Measurements from ENCODE around the gene LCN10.

DNA sequence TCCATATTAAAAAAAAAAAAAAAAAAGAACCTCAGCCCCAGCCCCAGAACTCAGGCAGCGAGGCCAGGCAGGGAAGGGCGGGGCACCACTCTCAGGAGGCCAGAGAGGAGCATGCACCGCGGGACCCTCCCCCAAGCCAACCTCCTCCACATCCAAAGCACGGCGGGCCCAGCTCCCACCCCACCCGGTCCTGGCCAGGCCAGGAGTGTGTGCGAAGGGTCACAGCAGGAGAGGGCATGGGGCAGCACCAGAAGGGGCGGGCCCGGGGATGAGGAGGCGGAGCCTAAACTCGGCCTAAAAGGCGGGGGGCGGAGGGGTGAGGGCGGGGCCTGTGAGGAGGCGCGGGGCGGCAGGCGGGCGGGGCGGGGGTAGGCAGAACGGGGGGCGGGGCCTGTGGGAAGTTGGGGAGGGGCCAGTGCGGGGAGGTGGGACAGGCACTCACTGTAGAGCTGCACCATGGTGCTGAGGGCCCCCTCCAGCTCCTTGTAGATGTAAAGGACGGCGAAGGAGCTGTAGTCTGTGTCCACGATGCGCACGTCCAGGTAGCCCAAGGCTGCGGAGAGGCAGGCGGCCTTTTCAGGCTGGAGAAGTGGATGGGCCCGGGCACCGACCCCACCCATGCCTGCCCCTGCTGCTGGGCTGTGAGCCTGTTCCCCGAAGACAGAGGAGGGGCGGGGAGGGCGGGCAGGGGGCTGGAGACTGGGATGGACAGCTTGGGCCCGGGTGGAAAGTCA, 20.3 kb upstream of the LCN10 start:
- no peak for TF ChIP-seq EZH2 (IDR thresholded peaks at IDR 0.05; ENCODE audit: insufficient read depth, poor library complexity, severe bottlenecking)
- TF ChIP-seq EZH2phosphoT487 (IDR thresholded peaks at IDR 0.05; ENCODE audit: insufficient read depth, low read depth), result no peak
